GM12878 (cell line): ENCODE measurements around the gene SHROOM3. TPM values are rescaled to one million over a fixed set of nuclear protein-coding genes. Genes with fewer than 3 reads are reported as not detected.

Experiments
- ATAC-seq: fragments of 200-7000 bp; cut with Tn5 transposase; 3 replicates; pipeline ENCODE4 v1.9.1; 2020; ENCODE audit warnings: mild to moderate bottlenecking, moderate library complexity
- BruUV-seq: library from RNA; stranded (reverse); fragments of 400-500 nt; replicated peaks from 2 replicates; lab custom pipeline; 2021; lab: Mats Ljungman, UMichigan
- CTCF ChIA-PET: fragments of 300-600 bp; sonication (Branson Sonifier 250); formaldehyde crosslinking; extraction: SDS; loops from one replicate; lab custom pipeline; 2021; ENCODE audit warnings: inconsistent platforms; lab: Yijun Ruan, JAX
- POLR2A ChIA-PET: fragments of 350-600 bp; formaldehyde crosslinking; extraction: SDS; loops from one replicate; lab custom pipeline; 2021; ENCODE audit warnings: inconsistent platforms; lab: Charles Lee
- RAD21 ChIA-PET: fragments of 300-600 bp; sonication (Branson Sonifier 250); formaldehyde crosslinking; loops from one replicate; lab custom pipeline; 2023; ENCODE audit warnings: antibody characterized with exemption; ENCODE audit not compliant: unreplicated experiment; lab: Charles Lee
- SMC1A ChIA-PET: fragments of 300-600 bp; sonication (Branson Sonifier 250); formaldehyde crosslinking; loops from one replicate; lab custom pipeline; 2023; ENCODE audit not compliant: unreplicated experiment, uncharacterized antibody; lab: Charles Lee
- DNase-seq: peaks from one replicate; pipeline ENCODE4 v3.0.0-alpha.2; 2011; ENCODE audit warnings: low read depth, low spot score
- FAIRE-seq: peaks from 3 replicates; lab custom pipeline; 2011; peaks lifted over from hg19 to GRCh38; lab: Jason Lieb, UNC
- H2AFZ ChIP-seq: 2 replicates; pipeline ENCODE4 v1.6.0; 2011; ENCODE audit warnings: low read depth, low read length, control low read depth; ENCODE audit not compliant: control insufficient read depth
- H3K27ac ChIP-seq: 2 replicates; pipeline ENCODE4 v1.5.1; 2011; ENCODE audit warnings: control low read depth; ENCODE audit not compliant: control insufficient read depth, insufficient read depth
- H3K27me3 ChIP-seq, 2 experiments: replicated peaks in 1 of 2; 2 replicates each; pipeline versions ENCODE4 v1.6.0 to v1.6.1; 2011; ENCODE audit warnings: low read length in 1 of 2; ENCODE audit not compliant: control insufficient read depth in 2 of 2, insufficient read depth in 2 of 2
- H3K36me3 ChIP-seq, 2 experiments: 2 replicates each; pipeline ENCODE4 v1.5.1; 2011; ENCODE audit warnings: low read length in 1 of 2; ENCODE audit not compliant: control insufficient read depth in 2 of 2, insufficient read depth in 2 of 2
- H3K4me1 ChIP-seq: 2 replicates; pipeline ENCODE4 v1.6.1; 2011; ENCODE audit warnings: mild to moderate bottlenecking, low read length, moderate library complexity, mixed read lengths; ENCODE audit not compliant: control insufficient read depth, insufficient read depth
- H3K4me2 ChIP-seq: 2 replicates; pipeline ENCODE4 v1.6.0; 2011; ENCODE audit warnings: control low read depth; ENCODE audit not compliant: control insufficient read depth, insufficient read depth
- H3K4me3 ChIP-seq: fragments of 200-600 bp; sonication (generic); 2 replicates; pipeline ENCODE4 v1.5.1; 2016
- H3K79me2 ChIP-seq: 2 replicates; pipeline ENCODE4 v1.6.0; 2011; ENCODE audit warnings: low read length; ENCODE audit not compliant: control insufficient read depth, insufficient read depth
- H3K9ac ChIP-seq: 2 replicates; pipeline ENCODE4 v1.8.0; 2011; ENCODE audit warnings: low read length, control low read depth, mixed read lengths; ENCODE audit not compliant: control insufficient read depth, insufficient read depth
- H3K9me3 ChIP-seq: replicated peaks from 3 replicates; pipeline ENCODE4 v1.5.1; 2011; ENCODE audit warnings: mild to moderate bottlenecking, low read length; ENCODE audit not compliant: control insufficient read depth, insufficient read depth
- H4K20me1 ChIP-seq: 2 replicates; pipeline ENCODE4 v1.6.0; 2011; ENCODE audit not compliant: control insufficient read depth, insufficient read depth
- ATF2 ChIP-seq: IDR thresholded peaks from 2 replicates; pipeline ENCODE4 v1.6.1; 2012; ENCODE audit warnings: low read length, inconsistent platforms
- CBFB ChIP-seq: IDR thresholded peaks from 2 replicates; pipeline ENCODE4 v1.6.1; 2016; ENCODE audit warnings: antibody characterized with exemption, low read depth
- CEBPZ ChIP-seq: fragments of 150-350 bp; IDR thresholded peaks from 2 replicates; pipeline ENCODE4 v1.6.1; 2016; ENCODE audit warnings: low read depth, low read length
- CREM ChIP-seq: IDR thresholded peaks from 2 replicates; pipeline ENCODE4 v1.6.1; 2014; ENCODE audit warnings: antibody characterized with exemption, low read depth
- EGR1 ChIP-seq, 2 experiments: IDR thresholded peaks; 1 replicate in 1 of 2; 2 replicates in 1 of 2; pipeline ENCODE4 v1.6.1; 2011 to 2012; ENCODE audit warnings: low read depth in 2 of 2, low read length in 2 of 2, borderline replicate concordance in 1 of 2, mild to moderate bottlenecking in 1 of 2, moderate library complexity in 1 of 2
- IKZF1 ChIP-seq: fragments of 450-650 bp; conservative IDR thresholded peaks from 2 replicates; pipeline ENCODE4 v1.6.1; 2017; ENCODE audit warnings: antibody characterized with exemption, mild to moderate bottlenecking
- IRF4 ChIP-seq: IDR thresholded peaks from 2 replicates; pipeline ENCODE4 v1.6.1; 2011; ENCODE audit warnings: low read depth, low read length
- MEF2B ChIP-seq: fragments of 450-650 bp; IDR thresholded peaks from 2 replicates; pipeline ENCODE4 v1.6.1; 2018; ENCODE audit warnings: mild to moderate bottlenecking, moderate library complexity; ENCODE audit not compliant: partially characterized antibody, poor library complexity, severe bottlenecking
- NFIC ChIP-seq: IDR thresholded peaks from 2 replicates; pipeline ENCODE4 v1.6.1; 2012; ENCODE audit warnings: low read depth, mild to moderate bottlenecking, inconsistent platforms, low read length, moderate library complexity
- RBBP5 ChIP-seq: fragments of 200-600 bp; sonication (generic); conservative IDR thresholded peaks from 2 replicates; pipeline ENCODE4 v1.6.1; 2016
- SMC3 ChIP-seq: IDR thresholded peaks from 2 replicates; pipeline ENCODE4 v1.6.1; 2011; ENCODE audit warnings: low read length, improper control_type of control experiment, borderline replicate concordance
- SPI1 ChIP-seq: IDR thresholded peaks from 2 replicates; pipeline ENCODE4 v1.6.1; 2011; ENCODE audit warnings: low read depth, mild to moderate bottlenecking, low read length, moderate library complexity, borderline replicate concordance; ENCODE audit not compliant: insufficient read depth
- SREBF1 ChIP-seq: IDR thresholded peaks from 2 replicates; pipeline ENCODE4 v1.6.1; 2012; ENCODE audit warnings: mild to moderate bottlenecking, low read length
- WGBS: methylation state at CpG from one replicate; pipeline ENCODE4 v1.1.6; 2016; ENCODE audit warnings: low lambda C conversion rate; ENCODE audit not compliant: insufficient replicate concordance, insufficient coverage; ENCODE audit errors: missing lambda C conversion rate; 5-methylcytosine and 5-hydroxymethylcytosine counted together
- in situ Hi-C: fragments of 300-500 bp; cut with MboI; formaldehyde crosslinking; loops from 9 replicates; pipeline ENCODE4 v1.14.3; 2018; ENCODE audit warnings: mixed read lengths
- intact Hi-C: fragments of 100-400 bp; cut with micrococcal nuclease; formaldehyde crosslinking; loops from one replicate; pipeline ENCODE4 v1.14.2; 2022; ENCODE audit not compliant: unreplicated experiment
- polyA plus RNA-seq, 11 experiments: library from polyadenylated mRNA; depleted of rRNA in 4 of 11; unstranded in 6 of 11; stranded (reverse) in 5 of 11; fragments of >200 nt; fragmentation: Nextera tagmentation in 4 of 11; fragmentation: Illumina TruSeq in 1 of 11; extraction: Ambion mirVana in 4 of 11; extraction: Trizol in 1 of 11; gene quantifications; 1 replicate in 1 of 11; 2 replicates in 10 of 11; pipeline versions ENCODE4 v1.2.1 to v1.2.3, GENCODE V29; 2011 to 2016; ENCODE audit warnings: inconsistent platforms in 2 of 11, missing spikeins in 2 of 11, low read depth in 1 of 11
- total RNA-seq, 4 experiments: library from RNA; depleted of rRNA in 3 of 4; stranded (reverse); fragments of >200 nt in 3 of 4; fragmentation: Illumina TruSeq in 1 of 4; extraction: Trizol in 1 of 4; gene quantifications; 2 replicates each; pipeline versions ENCODE4 v1.2.1 to v1.2.3, GENCODE V29; 2013 to 2021

The SHROOM3 gene
- total and polyA plus RNA-seq, 10 of the 15 experiments (the other 5 are each of a cell fraction or from before 2014, with no cell fraction given), result under 0.01 to 0.29 (median 0.08) TPM; not detected in 1

- Histone ChIP-seq H2AFZ (no peak overlapping the region), H3K4me1 (no peaks in the 10 kb centered on the region; the same call in 1 of the 2 replicates), H3K4me2 (no peak overlapping the region), H3K36me3 (no peaks in the 10 kb centered on the region), H4K20me1 (no peaks in the 10 kb centered on the region), H3K79me2 (no peaks in the 10 kb centered on the region)
- ChIA-PET RAD21 (interaction anchor here (1.0 kb wide), 1 partner anchor 320 kb away, joined by 3 read pairs; no protein-coding TSS in a partner anchor), CTCF (interaction anchor here (1.3 to 8.2 kb wide), 4 partner anchors 10 to 320 kb away, joined by 3 to 120 read pairs (median 8); no protein-coding TSS in a partner anchor), SMC1A (interaction anchor here (1.1 to 2.1 kb wide), 3 partner anchors 17 to 320 kb away, joined by 3 to 7 read pairs (median 7); no protein-coding TSS in a partner anchor)
- peak; percentile 72 for ATAC-seq
- peak; percentile 47 for FAIRE-seq
- intact Hi-C loops, result no loop called here
- no peak for DNase-seq
- BruUV-seq, result no TSS peak
- in situ Hi-C loops, result no loop called here
- TF ChIP-seq RBBP5 (no peak), IKZF1 (no peak), SPI1 (peak; percentile 56; the same call in 1 of the 2 replicates), MEF2B (peak; percentile 56)
- TF ChIP-seq, all 136 proteins: peak for 2
- H3K27ac ChIP-seq, result no peak overlapping the region
- H3K27me3 ChIP-seq, result peaks cover 0 to 3% of the 10 kb centered on the region in 2 experiments; a peak in 2 of 4 replicates
- H3K4me3 ChIP-seq, result no peak overlapping the region
- POLR2A ChIA-PET, result no interaction called here
- no peak overlapping the region for H3K9ac ChIP-seq
- WGBS, result 2% methylated on average over 4 of the region's 4 CpGs
- H3K9me3 ChIP-seq, result no peaks in the 10 kb centered on the region
Measured at GRCh38 chr4:76499461-76499860, 64.4 kb downstream of the SHROOM3 start.

GRCh38 chr4:76502886-76503285 lies 67.9 kb downstream of the SHROOM3 start:
- in situ Hi-C loops, result no loop called here
- intact Hi-C loops, result no loop called here
- RAD21 ChIA-PET, result interaction anchor here (1.0 to 3.6 kb wide), 3 partner anchors 69 to 323 kb away, joined by 3 to 24 read pairs (median 3); no protein-coding TSS in a partner anchor
- no peak for TF ChIP-seq EGR1 (IDR thresholded peaks at IDR 0.05; ENCODE audit: borderline replicate concordance in 1 of 2, low read depth in 2 of 2, low read length in 2 of 2)
- no peak for TF ChIP-seq ATF2
- TF ChIP-seq CBFB, result no peak
- TF ChIP-seq IRF4, result no peak
- no peak for TF ChIP-seq CREM
- no peak for TF ChIP-seq SREBF1
- no peak for TF ChIP-seq NFIC
- TF ChIP-seq SMC3, result no peak
- TF ChIP-seq CEBPZ, result no peak

More at GRCh38 chr4:76502886-76503285, 67.9 kb downstream of the SHROOM3 start:
- no peak overlapping the region for H3K4me3 ChIP-seq
- POLR2A ChIA-PET, result no interaction called here
- no peak overlapping the region for H2AFZ ChIP-seq
- H4K20me1 ChIP-seq, result no peaks in the 10 kb centered on the region
- H3K4me2 ChIP-seq, result no peak overlapping the region
- SMC1A ChIA-PET, result interaction anchor here (0.6 to 3.8 kb wide), 6 partner anchors 15 to 1981 kb away, joined by 3 to 37 read pairs (median 4); no protein-coding TSS in a partner anchor
- no peaks in the 10 kb centered on the region; the same call in 1 of the 2 replicates for H3K4me1 ChIP-seq
- H3K9me3 ChIP-seq, result no peaks in the 10 kb centered on the region
- H3K27me3 ChIP-seq, result peaks cover 0 to 3% of the 10 kb centered on the region in 2 experiments; a peak in 1 of 4 replicates
- 0% methylated on average over 1 of the region's 1 CpG for WGBS
- no peak for DNase-seq
- no TSS peak for BruUV-seq
- CTCF ChIA-PET, result interaction anchor here (0.6 to 8.2 kb wide), 9 partner anchors 8 to 798 kb away, joined by 3 to 120 read pairs (median 5); no protein-coding TSS in a partner anchor
- H3K27ac ChIP-seq, result no peak overlapping the region
- H3K79me2 ChIP-seq, result no peaks in the 10 kb centered on the region
- H3K36me3 ChIP-seq, result no peaks in the 10 kb centered on the region
- ATAC-seq, result no peak
- no peak for FAIRE-seq
- H3K9ac ChIP-seq, result no peak overlapping the region
